ENCODE data around the gene GBE1. TPM values are rescaled to one million over a fixed set of nuclear protein-coding genes. Genes with fewer than 3 reads are reported as not detected.
A peak's percentile ranks its signal among the peaks of the same experiment; 100 is the strongest.

The GBE1 gene
- total and polyA plus RNA-seq, 11 donors = 32.3 to 204 (median 95.9) TPM

DNA sequence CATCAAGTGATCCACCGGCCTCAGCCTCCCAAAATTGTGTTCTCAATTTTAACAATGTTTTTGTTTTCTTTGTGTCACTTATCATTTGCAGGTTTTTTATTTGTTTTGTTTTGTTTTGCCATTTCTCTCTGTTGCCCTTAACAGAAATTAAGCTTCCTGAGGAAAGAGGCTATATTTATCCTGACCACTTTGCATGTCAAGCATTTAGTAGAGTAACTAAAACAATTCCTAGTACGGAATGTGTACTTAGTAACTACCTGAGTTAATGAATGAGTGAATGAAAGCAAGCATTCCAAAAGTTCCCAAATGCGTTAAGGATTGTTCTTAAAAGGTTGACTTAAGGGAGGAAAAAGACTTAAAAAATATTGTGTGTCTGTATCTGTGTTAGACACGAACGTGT lies 193.1 kb downstream of the GBE1 start:
- no peaks in the 10 kb centered on the region for H3K27me3 ChIP-seq
- intact Hi-C loops (cut with DNase I) = no loop called here
- ATAC-seq (peak in 2 of 4 donors; percentile 28 to 43), DNase-seq (no peak)
- TF ChIP-seq, protein P1, sequence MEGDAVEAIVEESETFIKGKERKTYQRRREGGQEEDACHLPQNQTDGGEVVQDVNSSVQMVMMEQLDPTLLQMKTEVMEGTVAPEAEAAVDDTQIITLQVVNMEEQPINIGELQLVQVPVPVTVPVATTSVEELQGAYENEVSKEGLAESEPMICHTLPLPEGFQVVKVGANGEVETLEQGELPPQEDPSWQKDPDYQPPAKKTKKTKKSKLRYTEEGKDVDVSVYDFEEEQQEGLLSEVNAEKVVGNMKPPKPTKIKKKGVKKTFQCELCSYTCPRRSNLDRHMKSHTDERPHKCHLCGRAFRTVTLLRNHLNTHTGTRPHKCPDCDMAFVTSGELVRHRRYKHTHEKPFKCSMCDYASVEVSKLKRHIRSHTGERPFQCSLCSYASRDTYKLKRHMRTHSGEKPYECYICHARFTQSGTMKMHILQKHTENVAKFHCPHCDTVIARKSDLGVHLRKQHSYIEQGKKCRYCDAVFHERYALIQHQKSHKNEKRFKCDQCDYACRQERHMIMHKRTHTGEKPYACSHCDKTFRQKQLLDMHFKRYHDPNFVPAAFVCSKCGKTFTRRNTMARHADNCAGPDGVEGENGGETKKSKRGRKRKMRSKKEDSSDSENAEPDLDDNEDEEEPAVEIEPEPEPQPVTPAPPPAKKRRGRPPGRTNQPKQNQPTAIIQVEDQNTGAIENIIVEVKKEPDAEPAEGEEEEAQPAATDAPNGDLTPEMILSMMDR (IDR thresholded peaks at IDR 0.05) = no peak
- TF ChIP-seq POLR2A (IDR thresholded peaks at IDR 0.05) = no peak
- H3K4me3 ChIP-seq = no peak overlapping the region
- peaks cover 0 to 4% (median 0%) of the 10 kb centered on the region in 12 donors for H3K4me1 ChIP-seq
- H3K27ac ChIP-seq = no peak overlapping the region
- WGBS, 4 donors = 64 to 84% (median 80%) methylated on average over 5 of the region's 5 CpGs
- peaks cover 0 to 8% (median 0%) of the 10 kb centered on the region in 12 donors for H3K9me3 ChIP-seq
- peaks cover 0 to 18% (median 8%) of the 10 kb centered on the region in 9 donors for H3K36me3 ChIP-seq

DNA sequence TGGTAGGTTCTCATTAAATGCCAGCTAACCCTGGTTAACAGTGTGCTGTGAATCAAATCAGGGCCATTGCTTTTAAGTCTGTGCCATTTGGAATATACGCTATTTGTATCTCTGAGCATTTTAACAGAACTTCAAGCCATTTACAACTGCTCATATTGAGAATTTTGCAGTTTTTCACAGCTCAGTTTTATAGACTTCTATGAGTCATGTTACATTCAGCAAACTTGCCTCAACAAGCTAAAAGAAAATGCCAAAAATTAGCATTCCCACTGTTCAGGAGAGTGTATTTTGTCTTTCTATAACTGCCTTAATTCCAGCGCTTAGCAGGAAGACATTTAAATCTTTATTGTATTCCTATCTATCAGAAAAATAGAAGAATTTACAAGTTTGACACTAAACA lies 196.4 kb downstream of the GBE1 start:
- DNase-seq (no peak), ATAC-seq (no peak)
- peaks cover 0 to 8% (median 0%) of the 10 kb centered on the region in 12 donors for H3K9me3 ChIP-seq
- no peak overlapping the region for H3K27ac ChIP-seq
- peaks cover 0 to 37% (median 14%) of the 10 kb centered on the region in 9 donors for H3K36me3 ChIP-seq
- H3K4me3 ChIP-seq = no peak overlapping the region
- H3K27me3 ChIP-seq = no peaks in the 10 kb centered on the region
- peaks cover 0 to 4% (median 0%) of the 10 kb centered on the region in 12 donors for H3K4me1 ChIP-seq
- no peak for TF ChIP-seq POLR2A (IDR thresholded peaks at IDR 0.05)
- TF ChIP-seq, protein P1 (IDR thresholded peaks at IDR 0.05) = no peak
- 97 to 100% (median 98%) methylated on average over 2 of the region's 2 CpGs for WGBS, 4 donors
- intact Hi-C loops (cut with DNase I) = no loop called here

DNA sequence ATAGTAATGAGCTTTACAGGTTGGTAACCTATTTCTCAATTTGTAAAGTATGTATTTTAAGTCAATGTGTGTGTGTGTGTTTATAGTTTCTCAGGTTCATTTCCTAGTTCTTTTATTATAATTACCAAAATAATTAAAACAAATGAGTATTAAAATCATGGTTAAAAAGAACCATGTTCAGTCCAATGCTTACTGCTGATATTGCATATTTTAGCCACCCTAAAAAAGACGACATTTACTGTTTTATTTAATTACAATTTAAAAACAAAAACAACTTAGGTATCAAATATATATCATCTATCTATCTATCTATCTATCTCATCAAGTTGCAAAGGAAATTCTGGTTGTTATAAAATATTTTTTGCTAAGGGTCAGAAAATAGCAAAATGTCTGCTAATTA lies 203.3 kb downstream of the GBE1 start:
- Histone ChIP-seq H3K4me3 (no peak overlapping the region), H3K36me3 (peaks cover 0 to 16% (median 2%) of the 10 kb centered on the region in 9 donors), H3K9me3 (no peaks in the 10 kb centered on the region), H3K27me3 (no peaks in the 10 kb centered on the region), H3K4me1 (peaks cover 0 to 33% (median 13%) of the 10 kb centered on the region in 12 donors), H3K27ac (no peak overlapping the region)
- intact Hi-C loops (cut with DNase I) = no loop called here
- TF ChIP-seq, protein P1 (IDR thresholded peaks at IDR 0.05) = no peak
- TF ChIP-seq POLR2A (IDR thresholded peaks at IDR 0.05) = no peak
- ATAC-seq (no peak), DNase-seq (no peak)
- WGBS, 4 donors = 0 to 95% (median 75%) methylated on average over 1 of the region's 1 CpG

DNA sequence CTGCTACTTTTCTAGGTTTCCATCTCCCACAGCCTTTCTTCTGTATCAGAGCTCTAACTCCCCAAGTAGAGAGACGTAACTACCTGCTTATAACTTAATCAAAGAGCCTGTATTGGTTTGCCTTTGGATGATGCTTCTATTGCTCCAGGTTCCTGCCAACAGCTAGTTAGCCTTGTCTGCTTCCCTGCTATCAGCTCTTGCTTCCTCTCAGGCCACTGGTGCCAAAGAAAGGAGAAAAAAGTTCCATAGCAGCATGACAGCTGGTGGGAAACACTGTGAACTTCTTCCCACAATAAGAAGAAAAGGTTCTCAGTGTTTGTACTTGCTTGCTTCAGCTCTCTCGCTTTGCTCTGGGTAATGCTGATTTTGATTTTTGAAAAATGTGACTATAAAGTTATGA lies 206.6 kb downstream of the GBE1 start:
- peak in 4 of 5 donors; percentile 23 to 54 (median 34) for DNase-seq

More for the DNA sequence above, 206.6 kb downstream of the GBE1 start:
- TF ChIP-seq POLR2A (IDR thresholded peaks at IDR 0.05) = no peak
- TF ChIP-seq, protein P1 (IDR thresholded peaks at IDR 0.05) = no peak
- no peaks in the 10 kb centered on the region for H3K27me3 ChIP-seq
- peak; percentile 85 to 95 (median 90) for ATAC-seq
- peaks cover 0 to 34% (median 14%) of the 10 kb centered on the region in 12 donors for H3K4me1 ChIP-seq
- H3K4me3 ChIP-seq = peak overlapping the region in 1 of 12 donors; percentile 9
- no peaks in the 10 kb centered on the region for H3K9me3 ChIP-seq
- 41 to 50% (median 43%) methylated on average over 2 of the region's 2 CpGs for WGBS, 4 donors
- peak overlapping the region in 9 of 12 donors; percentile 1 to 57 (median 30) for H3K27ac ChIP-seq
- H3K36me3 ChIP-seq = peaks cover 0 to 4% (median 0%) of the 10 kb centered on the region in 9 donors
- intact Hi-C loops (cut with DNase I) = no loop called here
